Upper lobe of left lung (tissue), 6 donors: ENCODE data around the gene PRKCE. TPM values are rescaled to one million over a fixed set of nuclear protein-coding genes. Genes with fewer than 3 reads are reported as not detected.

ENCODE experiments used
- ATAC-seq, 2 donors: fragments of 200-7000 bp; cut with Tn5 transposase; one replicate each; pipeline ENCODE4 v1.9.1; 2022; ENCODE audit warnings: mild to moderate bottlenecking in 2 of 2, moderate library complexity in 2 of 2; ENCODE audit not compliant: low FRiP score in 2 of 2
- DNase-seq, 2 donors: peaks; one replicate each; pipeline ENCODE4 v3.0.0-alpha.2; 2019 to 2020
- H3K27ac ChIP-seq, 4 donors: fragments of 200-600 bp; sonication (generic); one replicate each; pipeline ENCODE4 v1.5.1; 2016 to 2019
- H3K27me3 ChIP-seq, 4 donors: fragments of 200-600 bp; sonication (generic); one replicate each; pipeline ENCODE4 v1.5.1; 2017 to 2019
- H3K36me3 ChIP-seq, 4 donors: fragments of 200-600 bp; sonication (generic); one replicate each; pipeline ENCODE4 v1.5.1; 2016 to 2019
- H3K4me1 ChIP-seq, 4 donors: fragments of 200-600 bp; sonication (generic); one replicate each; pipeline ENCODE4 v1.5.1; 2018 to 2019
- H3K4me3 ChIP-seq, 4 donors: fragments of 200-600 bp; sonication (generic); one replicate each; pipeline ENCODE4 v1.5.1; 2017 to 2019; ENCODE audit warnings: mild to moderate bottlenecking in 2 of 4, moderate library complexity in 1 of 4
- H3K9me3 ChIP-seq, 4 donors: fragments of 200-600 bp; sonication (generic); one replicate each; pipeline ENCODE4 v1.5.1; 2018 to 2019
- EP300 ChIP-seq, 4 donors: sonication (generic); formaldehyde crosslinking; IDR thresholded peaks; one replicate each; pipeline ENCODE4 v1.5.1; 2017; ENCODE audit warnings: antibody characterized with exemption in 4 of 4, control low read depth in 2 of 4
- POLR2A ChIP-seq, 4 donors: fragments of 450-650 bp; IDR thresholded peaks; one replicate each; pipeline ENCODE4 v1.5.1; 2016 to 2017; ENCODE audit warnings: antibody characterized with exemption in 4 of 4, mild to moderate bottlenecking in 2 of 4
- POLR2AphosphoS5 ChIP-seq, 2 donors: sonication (generic); formaldehyde crosslinking; IDR thresholded peaks; one replicate each; pipeline ENCODE4 v1.5.1; 2017; ENCODE audit warnings: antibody characterized with exemption in 2 of 2
- WGBS, 2 donors: methylation state at CpG; one replicate each; pipeline ENCODE4 v1.1.5; 2017 to 2018; 5-methylcytosine and 5-hydroxymethylcytosine counted together
- total RNA-seq, 6 donors: library from RNA; depleted of rRNA in 4 of 6; stranded (reverse); fragments of >200 nt in 4 of 6; gene quantifications; one replicate each; pipeline versions ENCODE4 v1.1.0 to v1.2.1, GENCODE V29; 2016 to 2021
- TF ChIP-seq, protein P1 (sequence below), 6 experiments: fragments of 450-650 bp in 4 of 6; fragments of 200-600 bp in 2 of 6; sonication (generic) in 2 of 6; IDR thresholded peaks; one replicate each; pipeline ENCODE4 v1.5.1; 2016 to 2019; ENCODE audit warnings: antibody characterized with exemption in 6 of 6
- donor health status: DM: no; HTN: no; CAD: no; lungs with moderate emphysema.
- donor health status: DM: no; HTN: yes; CAD: no; lungs with severe emphysema.

The PRKCE gene
- total RNA-seq, 6 donors from 2014 or later, result 54.9 to 124 (median 75.6) TPM

GRCh38 chr2:46146866-46147502, 495.5 kb downstream of the PRKCE start:
- ATAC-seq, result no peak
- TF ChIP-seq EP300 (IDR thresholded peaks at IDR 0.05) (no peak), POLR2A (IDR thresholded peaks at IDR 0.05) (no peak), POLR2AphosphoS5 (IDR thresholded peaks at IDR 0.05) (no peak)
- TF ChIP-seq, protein P1, sequence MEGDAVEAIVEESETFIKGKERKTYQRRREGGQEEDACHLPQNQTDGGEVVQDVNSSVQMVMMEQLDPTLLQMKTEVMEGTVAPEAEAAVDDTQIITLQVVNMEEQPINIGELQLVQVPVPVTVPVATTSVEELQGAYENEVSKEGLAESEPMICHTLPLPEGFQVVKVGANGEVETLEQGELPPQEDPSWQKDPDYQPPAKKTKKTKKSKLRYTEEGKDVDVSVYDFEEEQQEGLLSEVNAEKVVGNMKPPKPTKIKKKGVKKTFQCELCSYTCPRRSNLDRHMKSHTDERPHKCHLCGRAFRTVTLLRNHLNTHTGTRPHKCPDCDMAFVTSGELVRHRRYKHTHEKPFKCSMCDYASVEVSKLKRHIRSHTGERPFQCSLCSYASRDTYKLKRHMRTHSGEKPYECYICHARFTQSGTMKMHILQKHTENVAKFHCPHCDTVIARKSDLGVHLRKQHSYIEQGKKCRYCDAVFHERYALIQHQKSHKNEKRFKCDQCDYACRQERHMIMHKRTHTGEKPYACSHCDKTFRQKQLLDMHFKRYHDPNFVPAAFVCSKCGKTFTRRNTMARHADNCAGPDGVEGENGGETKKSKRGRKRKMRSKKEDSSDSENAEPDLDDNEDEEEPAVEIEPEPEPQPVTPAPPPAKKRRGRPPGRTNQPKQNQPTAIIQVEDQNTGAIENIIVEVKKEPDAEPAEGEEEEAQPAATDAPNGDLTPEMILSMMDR (IDR thresholded peaks at IDR 0.05), result no peak
- WGBS, 2 donors, result 55 to 64% methylated on average over 4 of the region's 4 CpGs
- Histone ChIP-seq H3K36me3 (peaks cover 0 to 51% (median 16%) of the 10 kb centered on the region in 4 donors), H3K9me3 (no peaks in the 10 kb centered on the region), H3K4me1 (peaks cover 9 to 33% (median 25%) of the 10 kb centered on the region in 4 donors), H3K27me3 (no peaks in the 10 kb centered on the region), H3K27ac (peak overlapping the region in 2 of 4 donors; percentile 44), H3K4me3 (no peak overlapping the region)
- DNase-seq, result no peak

- no peaks in the 10 kb centered on the region for H3K27me3 ChIP-seq
- DNase-seq (no peak), ATAC-seq (no peak)
- TF ChIP-seq POLR2AphosphoS5 (IDR thresholded peaks at IDR 0.05) (no peak), POLR2A (IDR thresholded peaks at IDR 0.05) (no peak), EP300 (IDR thresholded peaks at IDR 0.05) (no peak)
- TF ChIP-seq, protein P1 (IDR thresholded peaks at IDR 0.05), result no peak
- no peak overlapping the region for H3K4me3 ChIP-seq
- WGBS, 2 donors, result 94 to 97% methylated on average over 6 of the region's 6 CpGs
- H3K4me1 ChIP-seq, result peaks cover 1 to 25% (median 23%) of the 10 kb centered on the region in 4 donors
- peaks cover 0 to 59% (median 23%) of the 10 kb centered on the region in 4 donors for H3K36me3 ChIP-seq
- H3K9me3 ChIP-seq, result no peaks in the 10 kb centered on the region
- H3K27ac ChIP-seq, result peak overlapping the region in 2 of 4 donors; percentile 44
Measured at GRCh38 chr2:46147626-46148368, 496.3 kb downstream of the PRKCE start.

- H3K9me3 ChIP-seq, result no peaks in the 10 kb centered on the region
- WGBS, 2 donors, result 96 to 100% methylated on average over 1 to 2 of the region's 2 CpGs
- DNase-seq, result no peak
- peaks cover 0 to 59% (median 23%) of the 10 kb centered on the region in 4 donors for H3K36me3 ChIP-seq
- ATAC-seq, result no peak
- TF ChIP-seq POLR2AphosphoS5 (IDR thresholded peaks at IDR 0.05) (no peak), POLR2A (IDR thresholded peaks at IDR 0.05) (no peak), EP300 (IDR thresholded peaks at IDR 0.05) (no peak)
- TF ChIP-seq, protein P1 (IDR thresholded peaks at IDR 0.05), result no peak
- peaks cover 0 to 21% (median 19%) of the 10 kb centered on the region in 4 donors for H3K4me1 ChIP-seq
- no peak overlapping the region for H3K4me3 ChIP-seq
- H3K27me3 ChIP-seq, result no peaks in the 10 kb centered on the region
- H3K27ac ChIP-seq, result peak overlapping the region in 2 of 4 donors; percentile 37 to 44
Measured at GRCh38 chr2:46148369-46148736, 496.9 kb downstream of the PRKCE start.

GRCh38 chr2:46150445-46150955, 499.0 kb downstream of the PRKCE start:
- no peaks in the 10 kb centered on the region for H3K27me3 ChIP-seq
- peaks cover 0 to 66% (median 28%) of the 10 kb centered on the region in 4 donors for H3K36me3 ChIP-seq
- H3K9me3 ChIP-seq, result no peaks in the 10 kb centered on the region
- ATAC-seq (no peak), DNase-seq (no peak)
- H3K4me1 ChIP-seq, result peaks cover 0 to 12% (median 9%) of the 10 kb centered on the region in 4 donors
- TF ChIP-seq POLR2AphosphoS5 (IDR thresholded peaks at IDR 0.05) (no peak), POLR2A (IDR thresholded peaks at IDR 0.05) (no peak), EP300 (IDR thresholded peaks at IDR 0.05) (no peak)
- TF ChIP-seq, protein P1 (IDR thresholded peaks at IDR 0.05), result no peak
- no peak overlapping the region for H3K4me3 ChIP-seq
- H3K27ac ChIP-seq, result no peak overlapping the region
- WGBS, 2 donors, result 90 to 92% methylated on average over 3 of the region's 3 CpGs
